ENCODE data around the gene AKAP13.

Gene AKAP13

GRCh38 chr15:85491691-85492090, 111.3 kb downstream of the AKAP13 start:
- TF ChIP-seq USF1 (IDR thresholded peaks at IDR 0.05) = no peak
- no peak for TF ChIP-seq TEAD4 (IDR thresholded peaks at IDR 0.05)
- TF ChIP-seq NFIC (IDR thresholded peaks at IDR 0.05) = no peak
- no peak for TF ChIP-seq TCF12 (IDR thresholded peaks at IDR 0.05; ENCODE audit: low read depth)
- no peak for TF ChIP-seq YY1 (IDR thresholded peaks at IDR 0.05; ENCODE audit: low read depth)
- TF ChIP-seq CEBPB (IDR thresholded peaks at IDR 0.05) = no peak
- TF ChIP-seq ZBTB7A (IDR thresholded peaks at IDR 0.05; ENCODE audit: low read depth) = no peak
- TF ChIP-seq CREB1 (IDR thresholded peaks at IDR 0.05; ENCODE audit: low read depth) = no peak
- TF ChIP-seq, protein P1, sequence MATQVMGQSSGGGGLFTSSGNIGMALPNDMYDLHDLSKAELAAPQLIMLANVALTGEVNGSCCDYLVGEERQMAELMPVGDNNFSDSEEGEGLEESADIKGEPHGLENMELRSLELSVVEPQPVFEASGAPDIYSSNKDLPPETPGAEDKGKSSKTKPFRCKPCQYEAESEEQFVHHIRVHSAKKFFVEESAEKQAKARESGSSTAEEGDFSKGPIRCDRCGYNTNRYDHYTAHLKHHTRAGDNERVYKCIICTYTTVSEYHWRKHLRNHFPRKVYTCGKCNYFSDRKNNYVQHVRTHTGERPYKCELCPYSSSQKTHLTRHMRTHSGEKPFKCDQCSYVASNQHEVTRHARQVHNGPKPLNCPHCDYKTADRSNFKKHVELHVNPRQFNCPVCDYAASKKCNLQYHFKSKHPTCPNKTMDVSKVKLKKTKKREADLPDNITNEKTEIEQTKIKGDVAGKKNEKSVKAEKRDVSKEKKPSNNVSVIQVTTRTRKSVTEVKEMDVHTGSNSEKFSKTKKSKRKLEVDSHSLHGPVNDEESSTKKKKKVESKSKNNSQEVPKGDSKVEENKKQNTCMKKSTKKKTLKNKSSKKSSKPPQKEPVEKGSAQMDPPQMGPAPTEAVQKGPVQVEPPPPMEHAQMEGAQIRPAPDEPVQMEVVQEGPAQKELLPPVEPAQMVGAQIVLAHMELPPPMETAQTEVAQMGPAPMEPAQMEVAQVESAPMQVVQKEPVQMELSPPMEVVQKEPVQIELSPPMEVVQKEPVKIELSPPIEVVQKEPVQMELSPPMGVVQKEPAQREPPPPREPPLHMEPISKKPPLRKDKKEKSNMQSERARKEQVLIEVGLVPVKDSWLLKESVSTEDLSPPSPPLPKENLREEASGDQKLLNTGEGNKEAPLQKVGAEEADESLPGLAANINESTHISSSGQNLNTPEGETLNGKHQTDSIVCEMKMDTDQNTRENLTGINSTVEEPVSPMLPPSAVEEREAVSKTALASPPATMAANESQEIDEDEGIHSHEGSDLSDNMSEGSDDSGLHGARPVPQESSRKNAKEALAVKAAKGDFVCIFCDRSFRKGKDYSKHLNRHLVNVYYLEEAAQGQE (IDR thresholded peaks at IDR 0.05; ENCODE audit: low read depth) = no peak
- TF ChIP-seq EP300 (IDR thresholded peaks at IDR 0.05; ENCODE audit: borderline replicate concordance) = no peak
- TF ChIP-seq TAF1 (IDR thresholded peaks at IDR 0.05; ENCODE audit: low read depth) = no peak
- TF ChIP-seq RAD21 (IDR thresholded peaks at IDR 0.05; ENCODE audit: low read depth) = no peak
- no peak for TF ChIP-seq EGR1 (IDR thresholded peaks at IDR 0.05)

DNA sequence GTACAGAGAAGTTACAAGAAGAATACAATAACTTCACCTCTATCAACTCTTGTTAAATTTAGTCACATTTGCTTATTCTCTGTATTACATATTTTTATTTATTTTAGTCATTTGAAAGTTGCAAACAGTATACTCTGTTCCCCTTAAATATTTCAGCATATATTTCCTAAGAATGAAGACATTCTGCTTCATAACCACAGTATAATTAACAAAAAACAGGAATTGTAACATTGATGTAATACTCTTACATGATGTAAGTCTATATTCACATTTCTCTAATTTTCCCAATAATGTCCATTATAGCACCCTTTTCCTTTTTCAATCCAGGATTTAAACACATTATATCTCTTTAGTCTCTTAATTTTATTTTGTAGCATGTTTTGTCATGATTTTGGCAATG, 112.0 kb downstream of the AKAP13 start:
- no peak for TF ChIP-seq RAD21 (IDR thresholded peaks at IDR 0.05; ENCODE audit: low read depth)
- TF ChIP-seq EP300 (IDR thresholded peaks at IDR 0.05; ENCODE audit: borderline replicate concordance) = no peak
- TF ChIP-seq MAX (IDR thresholded peaks at IDR 0.05) = no peak
- no peak for TF ChIP-seq YY1 (IDR thresholded peaks at IDR 0.05; ENCODE audit: low read depth)
- TF ChIP-seq FOXM1 (IDR thresholded peaks at IDR 0.05; ENCODE audit: borderline replicate concordance, low read depth) = no peak
- TF ChIP-seq ZBTB7A (IDR thresholded peaks at IDR 0.05; ENCODE audit: low read depth) = no peak
- TF ChIP-seq, protein P1 (IDR thresholded peaks at IDR 0.05; ENCODE audit: low read depth) = no peak
- TF ChIP-seq TEAD4 (IDR thresholded peaks at IDR 0.05) = no peak
- TF ChIP-seq TCF12 (IDR thresholded peaks at IDR 0.05; ENCODE audit: low read depth) = no peak
- TF ChIP-seq CREB1 (IDR thresholded peaks at IDR 0.05; ENCODE audit: low read depth) = no peak
- TF ChIP-seq EGR1 (IDR thresholded peaks at IDR 0.05) = no peak
- TF ChIP-seq NFIC (IDR thresholded peaks at IDR 0.05) = no peak
- no peak for TF ChIP-seq USF1 (IDR thresholded peaks at IDR 0.05)
- TF ChIP-seq CEBPB (IDR thresholded peaks at IDR 0.05) = no peak
- TF ChIP-seq TAF1 (IDR thresholded peaks at IDR 0.05; ENCODE audit: low read depth) = no peak

DNA sequence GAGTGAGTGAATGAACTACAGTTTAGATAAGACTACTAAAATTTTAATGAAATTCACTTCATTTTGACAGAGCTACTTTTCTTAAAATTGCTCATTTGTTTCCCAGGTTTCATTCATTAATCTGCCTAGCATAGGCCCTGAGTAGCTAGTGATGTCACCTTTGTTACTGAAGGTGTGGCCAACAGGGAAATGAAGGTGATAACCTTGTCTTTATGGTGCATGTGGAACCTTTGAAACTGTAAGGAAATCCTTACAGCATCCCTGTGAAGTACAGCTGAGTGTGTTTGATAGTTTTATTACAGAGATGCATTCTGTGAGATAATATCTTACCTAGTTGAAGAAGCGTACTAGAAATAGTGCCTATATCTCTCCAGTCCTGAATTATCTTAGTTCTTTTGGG, 112.9 kb downstream of the AKAP13 start:
- TF ChIP-seq CREB1 (IDR thresholded peaks at IDR 0.05; ENCODE audit: low read depth) = no peak
- no peak for TF ChIP-seq TCF12 (IDR thresholded peaks at IDR 0.05; ENCODE audit: low read depth)
- TF ChIP-seq TEAD4 (IDR thresholded peaks at IDR 0.05) = no peak
- TF ChIP-seq EGR1 (IDR thresholded peaks at IDR 0.05) = no peak
- no peak for TF ChIP-seq USF1 (IDR thresholded peaks at IDR 0.05)
- TF ChIP-seq RAD21 (IDR thresholded peaks at IDR 0.05; ENCODE audit: low read depth) = no peak
- no peak for TF ChIP-seq YY1 (IDR thresholded peaks at IDR 0.05; ENCODE audit: low read depth)
- no peak for TF ChIP-seq NFIC (IDR thresholded peaks at IDR 0.05)
- no peak for TF ChIP-seq MAX (IDR thresholded peaks at IDR 0.05)
- TF ChIP-seq FOXM1 (IDR thresholded peaks at IDR 0.05; ENCODE audit: borderline replicate concordance, low read depth) = no peak
- TF ChIP-seq, protein P1 (IDR thresholded peaks at IDR 0.05; ENCODE audit: low read depth) = no peak
- no peak for TF ChIP-seq CEBPB (IDR thresholded peaks at IDR 0.05)
- TF ChIP-seq ZBTB7A (IDR thresholded peaks at IDR 0.05; ENCODE audit: low read depth) = no peak
- TF ChIP-seq EP300 (IDR thresholded peaks at IDR 0.05; ENCODE audit: borderline replicate concordance) = no peak
- no peak for TF ChIP-seq TAF1 (IDR thresholded peaks at IDR 0.05; ENCODE audit: low read depth)
